ENCODE results near the gene LTBP3. TPM values are rescaled to one million over a fixed set of nuclear protein-coding genes. Genes with fewer than 3 reads are reported as not detected.

The LTBP3 gene
- total and polyA plus RNA-seq, 2 of the 13 experiments (the other 11 are each of a cell fraction or from before 2014, with no cell fraction given): 12.2 to 68.1 TPM

GRCh38 chr11:65501186-65501471, 57.0 kb downstream of the LTBP3 start:
- H3K36me3 ChIP-seq (replicated peaks in 1 of 2; ENCODE audit: control insufficient read depth in 1 of 2, insufficient read depth in 2 of 2, low read length in 2 of 2): peaks cover 6 to 39% of the 10 kb centered on the region in 2 experiments
- ChIA-PET CTCF (ENCODE audit: low intra/inter-chr PET ratio, low total read pairs) (no interaction called here), POLR2A (interaction anchor here (1.0 to 27.3 kb wide), 13 partner anchors 7 to 226 kb away, joined by 3 to 1590 read pairs (median 38); partner anchors contain the start of genes CDC42EP2, FRMD8, MAP3K11 and NEAT1)
- peaks cover 64% of the 10 kb centered on the region for H4K20me1 ChIP-seq (ENCODE audit: insufficient read depth, low read length)
- in situ Hi-C loops (cut with HindIII; ENCODE audit: extremely low pct_ligation_motif_present, low pct_unique_long_range_greater_than_20kb) (loop anchor here (10.0 kb wide), 1 partner anchor 46 kb away; no protein-coding TSS in a partner anchor), intact Hi-C loops (cut with micrococcal nuclease; ENCODE audit: unreplicated experiment) (no loop called here)
- TF ChIP-seq ASH2L (IDR thresholded peaks at IDR 0.05; ENCODE audit: insufficient read length, low read depth, low read length) (peak; percentile 20), HNRNPL (IDR thresholded peaks at IDR 0.05; ENCODE audit: low read depth, low read length) (0 out of 2 replicates have a peak, but pooled peaks have one; percentile 1), NKX3-1 (CRISPR knock-in tag; IDR thresholded peaks at IDR 0.05) (no peak)
- peaks cover 33% of the 10 kb centered on the region for H3K4me1 ChIP-seq (ENCODE audit: insufficient read depth, low read length)
- no peaks in the 10 kb centered on the region; a peak in 2 of 5 replicates for H3K27me3 ChIP-seq (ENCODE audit: control insufficient read depth in 1 of 2, insufficient read depth in 2 of 2, low read length in 2 of 2)
- peak overlapping the region; percentile 100 for H3K27ac ChIP-seq (ENCODE audit: extremely low read length, insufficient read depth, low read length)
- DNase-seq (ENCODE audit: low spot score) (no peak), FAIRE-seq (no peak), ATAC-seq (no peak)
- no peaks in the 10 kb centered on the region for H3K9me3 ChIP-seq (ENCODE audit: low read length)
- H3K4me2 ChIP-seq (ENCODE audit: low read depth, low read length): peak overlapping the region; percentile 78
- H2AFZ ChIP-seq (ENCODE audit: low read length): no peak overlapping the region
- 0% methylated on average over 2 of the region's 2 CpGs for WGBS (ENCODE audit: low lambda C conversion rate)
- BruUV-seq (replicated peaks): no TSS peak
- H3K4me3 ChIP-seq (replicated peaks in 1 of 3; ENCODE audit: insufficient read depth in 1 of 3, low read depth in 2 of 3, low read length in 3 of 3): peak overlapping the region; percentile 85 to 93 (median 89)
- H3K79me2 ChIP-seq (ENCODE audit: insufficient read depth, low read length): peaks cover 82% of the 10 kb centered on the region
- peak overlapping the region; percentile 99 for H3K9ac ChIP-seq (ENCODE audit: insufficient read depth, low read depth, low read length)

GRCh38 chr11:65500387-65501185, 57.6 kb downstream of the LTBP3 start:
- peaks cover 6 to 34% of the 10 kb centered on the region in 2 experiments for H3K36me3 ChIP-seq (replicated peaks in 1 of 2; ENCODE audit: control insufficient read depth in 1 of 2, insufficient read depth in 2 of 2, low read length in 2 of 2)
- in situ Hi-C loops (cut with HindIII; ENCODE audit: extremely low pct_ligation_motif_present, low pct_unique_long_range_greater_than_20kb): loop anchor here (10.0 kb wide), 1 partner anchor 46 kb away; no protein-coding TSS in a partner anchor
- H3K4me3 ChIP-seq (replicated peaks in 1 of 3; ENCODE audit: insufficient read depth in 1 of 3, low read depth in 2 of 3, low read length in 3 of 3): peak overlapping the region; percentile 85 to 93 (median 89)
- no peak for TF ChIP-seq THAP7 (CRISPR knock-in tag; IDR thresholded peaks at IDR 0.05)
- TF ChIP-seq KMT2A (CRISPR knock-in tag; IDR thresholded peaks at IDR 0.05): 0 out of 2 replicates have a peak, but pooled peaks have one; percentile 27
- peak; percentile 63; a peak in 3 of 4 replicates for TF ChIP-seq POLR2A (IDR thresholded peaks at IDR 0.05; ENCODE audit: insufficient read depth in 1 of 2, low read depth in 2 of 2, low read length in 2 of 2)
- TF ChIP-seq MTERF4 (CRISPR knock-in tag; IDR thresholded peaks at IDR 0.05): 0 out of 2 replicates have a peak, but pooled peaks have one; percentile 35
- TF ChIP-seq POLR2AphosphoS5 (IDR thresholded peaks at IDR 0.05; ENCODE audit: low read depth, low read length): peak; percentile 58
- TF ChIP-seq ZC3H4 (CRISPR knock-in tag; IDR thresholded peaks at IDR 0.05; ENCODE audit: borderline replicate concordance): 0 out of 2 replicates have a peak, but pooled peaks have one; percentile 41
- 0 out of 2 replicates have a peak, but pooled peaks have one; percentile 19 for TF ChIP-seq SPEN (CRISPR knock-in tag; IDR thresholded peaks at IDR 0.05; ENCODE audit: low read depth)
- TF ChIP-seq ZNF205 (CRISPR knock-in tag; IDR thresholded peaks at IDR 0.05): 0 out of 2 replicates have a peak, but pooled peaks have one; percentile 51
- TF ChIP-seq ZNF747 (CRISPR knock-in tag; IDR thresholded peaks at IDR 0.05; ENCODE audit: borderline replicate concordance): no peak
- TF ChIP-seq ZNF816 (CRISPR knock-in tag; IDR thresholded peaks at IDR 0.05; ENCODE audit: borderline replicate concordance): no peak
- TF ChIP-seq RBM39 (IDR thresholded peaks at IDR 0.05; ENCODE audit: low read depth, low read length, poor library complexity, severe bottlenecking): peak; percentile 36
- TF ChIP-seq ZNF326 (CRISPR knock-in tag; IDR thresholded peaks at IDR 0.05; ENCODE audit: borderline replicate concordance): no peak
- 0 out of 2 replicates have a peak, but pooled peaks have one; percentile 49 for TF ChIP-seq ZNF607 (CRISPR knock-in tag; IDR thresholded peaks at IDR 0.05; ENCODE audit: borderline replicate concordance)

More at GRCh38 chr11:65500387-65501185, 57.6 kb downstream of the LTBP3 start:
- DNase-seq (ENCODE audit: low spot score) (no peak), FAIRE-seq (no peak), ATAC-seq (no peak)
- H3K9ac ChIP-seq (ENCODE audit: insufficient read depth, low read depth, low read length): peak overlapping the region; percentile 99
- ChIA-PET POLR2A (interaction anchor here (0.9 to 27.3 kb wide), 18 partner anchors 7 to 226 kb away, joined by 3 to 1590 read pairs (median 10); partner anchors contain the start of genes CDC42EP2, FRMD8, MAP3K11 and NEAT1), CTCF (ENCODE audit: low intra/inter-chr PET ratio, low total read pairs) (no interaction called here)
- no peaks in the 10 kb centered on the region for H3K9me3 ChIP-seq (ENCODE audit: low read length)
- WGBS (ENCODE audit: low lambda C conversion rate): 2% methylated on average over 20 of the region's 20 CpGs
- no peaks in the 10 kb centered on the region; a peak in 2 of 5 replicates for H3K27me3 ChIP-seq (ENCODE audit: control insufficient read depth in 1 of 2, insufficient read depth in 2 of 2, low read length in 2 of 2)
- BruUV-seq (replicated peaks): no TSS peak
- peaks cover 59% of the 10 kb centered on the region for H4K20me1 ChIP-seq (ENCODE audit: insufficient read depth, low read length)
- peaks cover 80% of the 10 kb centered on the region for H3K79me2 ChIP-seq (ENCODE audit: insufficient read depth, low read length)
- peak overlapping the region; percentile 78 for H3K4me2 ChIP-seq (ENCODE audit: low read depth, low read length)
- H3K27ac ChIP-seq (ENCODE audit: extremely low read length, insufficient read depth, low read length): peak overlapping the region; percentile 100
- intact Hi-C loops (cut with micrococcal nuclease; ENCODE audit: unreplicated experiment): no loop called here
- peaks cover 32% of the 10 kb centered on the region for H3K4me1 ChIP-seq (ENCODE audit: insufficient read depth, low read length)
- H2AFZ ChIP-seq (ENCODE audit: low read length): no peak overlapping the region
